IMR-90 (cell line): Measurements from ENCODE around the gene TBC1D4. TPM values are rescaled to one million over a fixed set of nuclear protein-coding genes. Genes with fewer than 3 reads are reported as not detected.

Source experiments
- ATAC-seq: fragments of 200-7000 bp; cut with Tn5 transposase; 2 replicates; pipeline ENCODE4 v1.9.1; 2020; ENCODE audit warnings: low read depth, mild to moderate bottlenecking, moderate library complexity
- BruUV-seq: library from RNA; stranded (reverse); fragments of 400-500 nt; replicated peaks from 2 replicates; lab custom pipeline; 2021; lab: Mats Ljungman, UMichigan
- CTCF ChIA-PET: fragments of 300-600 bp; formaldehyde crosslinking; extraction: SDS; loops from one replicate; lab custom pipeline; 2021; ENCODE audit warnings: antibody characterized with exemption; lab: Yijun Ruan, JAX
- POLR2A ChIA-PET: fragments of 300-600 bp; sonication (Branson Sonifier 250); formaldehyde crosslinking; loops from one replicate; lab custom pipeline; 2022; ENCODE audit warnings: antibody characterized with exemption; ENCODE audit not compliant: unreplicated experiment; lab: Charles Lee
- DNase-seq: peaks from one replicate; pipeline ENCODE4 v3.0.0; 2013
- H2AFZ ChIP-seq: replicated peaks from 2 replicates; pipeline ENCODE3; 2013; ENCODE audit warnings: low read length, mild to moderate bottlenecking; ENCODE audit not compliant: poor library complexity
- H2AK5ac ChIP-seq: 2 replicates; pipeline ENCODE4 v1.6.1; 2013; ENCODE audit warnings: low read depth, low read length, inconsistent platforms
- H2AK9ac ChIP-seq: replicated peaks from 2 replicates; pipeline ENCODE3; 2013; ENCODE audit warnings: mild to moderate bottlenecking, low read depth, low read length, moderate library complexity; ENCODE audit not compliant: poor library complexity
- H2BK120ac ChIP-seq: 2 replicates; pipeline ENCODE4 v1.6.1; 2013; ENCODE audit warnings: low read depth, low read length, inconsistent platforms
- H2BK15ac ChIP-seq: 3 replicates; pipeline ENCODE4 v1.6.1; 2013; ENCODE audit warnings: low read depth, low read length, inconsistent platforms
- H2BK20ac ChIP-seq: 2 replicates; pipeline ENCODE4 v1.6.1; 2013; ENCODE audit warnings: low read depth, mild to moderate bottlenecking, inconsistent platforms, low read length, moderate library complexity
- H2BK5ac ChIP-seq: 2 replicates; pipeline ENCODE4 v1.6.1; 2013; ENCODE audit warnings: mild to moderate bottlenecking, low read depth, low read length, inconsistent platforms; ENCODE audit not compliant: poor library complexity, severe bottlenecking
- H3K14ac ChIP-seq: replicated peaks from 2 replicates; pipeline ENCODE4 v1.6.1; 2013; ENCODE audit warnings: low read depth, low read length, inconsistent platforms
- H3K18ac ChIP-seq: 2 replicates; pipeline ENCODE4 v1.6.1; 2013; ENCODE audit warnings: low read depth, low read length, control low read depth
- H3K23ac ChIP-seq: 2 replicates; pipeline ENCODE4 v1.6.1; 2013; ENCODE audit warnings: low read depth, low read length, inconsistent platforms
- H3K27ac ChIP-seq: 2 replicates; pipeline ENCODE4 v1.5.1; 2013; ENCODE audit warnings: mild to moderate bottlenecking, control low read depth, low read length; ENCODE audit not compliant: insufficient read depth
- H3K27me3 ChIP-seq: 2 replicates; pipeline ENCODE4 v1.6.1; 2013; ENCODE audit warnings: low read length; ENCODE audit not compliant: control insufficient read depth, insufficient read depth
- H3K36me3 ChIP-seq: 2 replicates; pipeline ENCODE4 v1.6.1; 2013; ENCODE audit warnings: low read length, mixed read lengths; ENCODE audit not compliant: control insufficient read depth, insufficient read depth
- H3K4ac ChIP-seq: 2 replicates; pipeline ENCODE4 v1.6.1; 2013; ENCODE audit warnings: low read depth, low read length, inconsistent platforms
- H3K4me1 ChIP-seq: 2 replicates; pipeline ENCODE4 v1.6.1; 2013; ENCODE audit warnings: low read length, mixed read lengths; ENCODE audit not compliant: control insufficient read depth, insufficient read depth
- H3K4me2 ChIP-seq: 2 replicates; pipeline ENCODE4 v1.6.1; 2013; ENCODE audit warnings: low read depth, mild to moderate bottlenecking, control low read depth, low read length, moderate library complexity
- H3K4me3 ChIP-seq: 2 replicates; pipeline ENCODE4 v1.5.1; 2013; ENCODE audit warnings: low read depth, mild to moderate bottlenecking, control low read depth, low read length, moderate library complexity; ENCODE audit not compliant: insufficient read depth
- H3K56ac ChIP-seq: 2 replicates; pipeline ENCODE4 v1.6.1; 2013; ENCODE audit warnings: low read length, inconsistent platforms; ENCODE audit not compliant: insufficient read depth; ENCODE audit errors: extremely low read depth
- H3K79me1 ChIP-seq, 2 experiments: 2 replicates each; pipeline ENCODE4 v1.6.1; 2013; ENCODE audit warnings: low read length in 2 of 2, inconsistent platforms in 1 of 2, low read depth in 1 of 2
- H3K9ac ChIP-seq: 2 replicates; pipeline ENCODE4 v1.6.1; 2013; ENCODE audit warnings: low read depth, low read length, control low read depth
- H3K9me1 ChIP-seq: 2 replicates; pipeline ENCODE4 v1.6.1; 2013; ENCODE audit warnings: low read length, inconsistent platforms; ENCODE audit not compliant: insufficient read depth
- H3K9me3 ChIP-seq: 2 replicates; pipeline ENCODE4 v1.6.1; 2013; ENCODE audit warnings: low read length; ENCODE audit not compliant: control insufficient read depth, insufficient read depth
- H4K20me1 ChIP-seq: 2 replicates; pipeline ENCODE4 v1.6.1; 2013; ENCODE audit warnings: low read length, inconsistent platforms; ENCODE audit not compliant: insufficient read depth
- H4K5ac ChIP-seq: 2 replicates; pipeline ENCODE4 v1.6.1; 2013; ENCODE audit warnings: mild to moderate bottlenecking, low read depth, low read length, control low read depth
- H4K8ac ChIP-seq, 2 experiments: 2 replicates each; pipeline ENCODE4 v1.6.1; 2013; ENCODE audit warnings: low read depth in 2 of 2, low read length in 2 of 2, control low read depth in 1 of 2, inconsistent platforms in 1 of 2
- H4K91ac ChIP-seq: 2 replicates; pipeline ENCODE4 v1.6.1; 2013; ENCODE audit warnings: low read depth, low read length, inconsistent platforms; ENCODE audit not compliant: insufficient read depth
- BHLHE40 ChIP-seq: fragments of 150-350 bp; IDR thresholded peaks from 2 replicates; pipeline ENCODE4 v1.6.1; 2016; ENCODE audit warnings: mild to moderate bottlenecking, low read depth, low read length
- CEBPB ChIP-seq: IDR thresholded peaks from 2 replicates; pipeline ENCODE4 v1.6.1; 2012; ENCODE audit warnings: low read depth, low read length, improper control_type of control experiment
- NFE2L2 ChIP-seq: fragments of 150-350 bp; IDR thresholded peaks from 2 replicates; pipeline ENCODE4 v1.6.1; 2016; ENCODE audit warnings: low read depth, mild to moderate bottlenecking, low read length
- RFX5 ChIP-seq: IDR thresholded peaks from 2 replicates; pipeline ENCODE4 v1.8.0; 2012; ENCODE audit warnings: low read depth, mild to moderate bottlenecking, low read length, moderate library complexity
- SMC3 ChIP-seq: fragments of 150-350 bp; IDR thresholded peaks from 2 replicates; pipeline ENCODE4 v1.6.1; 2016; ENCODE audit warnings: low read depth, mild to moderate bottlenecking, antibody characterized with exemption, low read length, moderate library complexity
- WGBS, 2 experiments: methylation state at CpG; one replicate each; pipeline versions ENCODE4 v1.1.5 to v1.1.7; 2013; ENCODE audit warnings: missing lambda C conversion rate in 2 of 2; ENCODE audit not compliant: insufficient read length in 1 of 2; ENCODE audit errors: extremely low coverage in 2 of 2; 5-methylcytosine and 5-hydroxymethylcytosine counted together
- dilution Hi-C: fragments of 300-500 bp; cut with HindIII; formaldehyde crosslinking; loops from one replicate; pipeline ENCODE4 v1.14.3; 2018; ENCODE audit warnings: low sequenced_read_pairs; ENCODE audit not compliant: unreplicated experiment
- in situ Hi-C: fragments of 300-500 bp; cut with MboI; formaldehyde crosslinking; loops from 3 replicates; pipeline ENCODE4 v1.14.3; 2019; ENCODE audit warnings: low sequenced_read_pairs, inconsistent platforms, mixed read lengths
- intact Hi-C: fragments of 100-400 bp; cut with micrococcal nuclease; formaldehyde crosslinking; loops from 2 replicates; pipeline ENCODE4 v1.10.0; 2022
- polyA plus RNA-seq, 3 experiments: library from polyadenylated mRNA; depleted of rRNA; stranded (reverse); fragments of >200 nt; gene quantifications; 2 replicates each; pipeline ENCODE4 v1.2.3, GENCODE V29; 2012; ENCODE audit warnings: low replicate concordance in 1 of 3
- total RNA-seq: library from RNA; depleted of rRNA; stranded (reverse); fragments of >200 nt; gene quantifications from 2 replicates; pipeline ENCODE4 v1.2.3, GENCODE V29; 2012

TBC1D4 gene
- total and polyA plus RNA-seq, 2 of the 4 experiments (the other 2 are of a cell fraction): 7.5 to 22.8 TPM

GRCh38 chr13:75474956-75475355 is 7.0 kb downstream of the TBC1D4 start:
- no TSS peak for BruUV-seq

More at GRCh38 chr13:75474956-75475355, 7.0 kb downstream of the TBC1D4 start:
- ATAC-seq: peak; percentile 53
- no peak overlapping the region for H2BK20ac ChIP-seq
- no peaks in the 10 kb centered on the region for H3K9me3 ChIP-seq
- H2AK9ac ChIP-seq: no peak overlapping the region
- H4K8ac ChIP-seq: no peak overlapping the region
- intact Hi-C loops: no loop called here
- no peak overlapping the region for H2BK120ac ChIP-seq
- ChIA-PET CTCF (interaction anchor here (0.6 to 0.9 kb wide), 2 partner anchors 16 to 26 kb away, joined by 3 to 5 read pairs; no protein-coding TSS in a partner anchor), POLR2A (interaction anchor here (0.6 kb wide), 1 partner anchor 803 kb away, joined by 3 read pairs; no protein-coding TSS in a partner anchor)
- no peak overlapping the region for H4K91ac ChIP-seq
- H3K27ac ChIP-seq: no peak overlapping the region
- no peak for DNase-seq
- no peaks in the 10 kb centered on the region for H3K27me3 ChIP-seq
- H4K20me1 ChIP-seq: no peaks in the 10 kb centered on the region
- H2AFZ ChIP-seq: no peak overlapping the region
- peaks cover 13 to 20% of the 10 kb centered on the region in 2 experiments for H3K79me1 ChIP-seq
- H2BK15ac ChIP-seq: no peak overlapping the region
- no peak overlapping the region for H3K56ac ChIP-seq
- H4K5ac ChIP-seq: no peak overlapping the region
- H2AK5ac ChIP-seq: no peak overlapping the region
- whole genome bisulfite sequencing, 2 experiments: 100% methylated on average over 1 of the region's 2 CpGs; no CpG with 5 or more reads in 1 of the 2 experiments
- no peak overlapping the region for H2BK5ac ChIP-seq
- no peak overlapping the region for H3K9ac ChIP-seq
- H3K23ac ChIP-seq: no peak overlapping the region
- H3K18ac ChIP-seq: no peak overlapping the region
- no peak overlapping the region for H3K4me3 ChIP-seq
- in situ Hi-C loops: no loop called here
- no peak overlapping the region for H3K14ac ChIP-seq
- no peak overlapping the region for H3K4ac ChIP-seq
- H3K4me1 ChIP-seq: no peaks in the 10 kb centered on the region
- dilution Hi-C loops: no loop called here
- no peak overlapping the region for H3K4me2 ChIP-seq
- TF ChIP-seq RFX5 (no peak), SMC3 (no peak), BHLHE40 (no peak), NFE2L2 (no peak), CEBPB (no peak)
- H3K36me3 ChIP-seq: no peaks in the 10 kb centered on the region
- no peaks in the 10 kb centered on the region for H3K9me1 ChIP-seq
